Measurements from ENCODE around the gene DLGAP5.

The DLGAP5 gene

DNA sequence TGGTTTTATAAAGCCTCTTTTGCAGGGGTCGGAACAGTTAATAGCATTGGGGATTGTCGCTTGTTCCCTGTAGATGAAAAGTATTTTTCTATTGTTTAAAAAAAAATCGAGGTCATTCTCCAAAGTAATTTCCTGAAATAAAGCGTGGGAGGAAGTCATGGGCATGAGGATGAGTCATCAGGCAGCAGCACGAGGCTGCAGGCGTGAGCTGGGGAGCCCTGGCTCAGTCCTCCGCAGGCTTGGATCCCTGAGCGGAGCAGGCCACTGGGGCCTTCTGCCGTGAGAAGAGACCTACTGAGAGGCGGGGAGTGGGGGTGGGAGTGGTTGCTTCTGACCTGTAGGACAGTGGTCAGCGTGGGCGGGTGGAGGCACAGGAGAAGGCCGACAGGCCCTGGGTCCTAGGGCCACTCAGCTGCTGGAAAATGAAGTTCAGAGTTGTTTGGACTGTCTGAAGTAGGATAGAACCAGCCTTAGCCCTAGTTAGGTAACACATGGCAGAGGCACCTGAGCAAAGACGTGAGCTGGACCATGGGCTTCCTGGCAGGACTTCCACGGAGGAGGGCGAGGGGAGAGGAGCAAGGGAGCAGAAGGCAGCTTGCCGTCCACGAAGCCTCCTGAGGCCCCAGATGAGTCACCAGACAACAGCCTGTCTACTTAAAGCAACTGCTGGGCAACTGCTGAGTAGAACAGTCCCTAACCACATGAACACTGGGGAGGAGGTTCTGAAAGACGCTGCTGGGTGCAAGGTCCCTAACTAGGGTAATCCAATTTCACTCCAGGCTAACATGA is 83.4 kb downstream of the DLGAP5 start:
- peak; percentile 96 for DNase-seq

DNA sequence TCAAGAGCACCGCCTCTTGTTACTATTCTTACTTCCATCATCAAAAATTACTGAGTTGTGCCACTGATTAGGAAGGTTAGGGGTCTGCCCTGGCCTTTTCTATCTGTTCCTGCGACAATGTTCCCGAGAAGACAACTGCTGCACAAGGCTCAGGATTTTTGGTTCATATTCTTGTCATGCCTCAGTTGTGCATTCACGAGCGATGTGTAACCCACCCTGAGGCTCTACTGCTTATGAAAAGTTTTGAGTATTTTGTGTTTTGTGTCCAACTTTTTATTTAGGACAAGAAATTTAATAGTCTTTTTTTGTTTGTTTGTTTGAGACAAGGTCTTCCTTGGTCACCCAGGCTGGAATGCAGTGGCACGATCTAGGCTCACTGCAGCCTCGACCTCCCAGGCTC is 85.4 kb downstream of the DLGAP5 start:
- DNase-seq: no peak

DNA sequence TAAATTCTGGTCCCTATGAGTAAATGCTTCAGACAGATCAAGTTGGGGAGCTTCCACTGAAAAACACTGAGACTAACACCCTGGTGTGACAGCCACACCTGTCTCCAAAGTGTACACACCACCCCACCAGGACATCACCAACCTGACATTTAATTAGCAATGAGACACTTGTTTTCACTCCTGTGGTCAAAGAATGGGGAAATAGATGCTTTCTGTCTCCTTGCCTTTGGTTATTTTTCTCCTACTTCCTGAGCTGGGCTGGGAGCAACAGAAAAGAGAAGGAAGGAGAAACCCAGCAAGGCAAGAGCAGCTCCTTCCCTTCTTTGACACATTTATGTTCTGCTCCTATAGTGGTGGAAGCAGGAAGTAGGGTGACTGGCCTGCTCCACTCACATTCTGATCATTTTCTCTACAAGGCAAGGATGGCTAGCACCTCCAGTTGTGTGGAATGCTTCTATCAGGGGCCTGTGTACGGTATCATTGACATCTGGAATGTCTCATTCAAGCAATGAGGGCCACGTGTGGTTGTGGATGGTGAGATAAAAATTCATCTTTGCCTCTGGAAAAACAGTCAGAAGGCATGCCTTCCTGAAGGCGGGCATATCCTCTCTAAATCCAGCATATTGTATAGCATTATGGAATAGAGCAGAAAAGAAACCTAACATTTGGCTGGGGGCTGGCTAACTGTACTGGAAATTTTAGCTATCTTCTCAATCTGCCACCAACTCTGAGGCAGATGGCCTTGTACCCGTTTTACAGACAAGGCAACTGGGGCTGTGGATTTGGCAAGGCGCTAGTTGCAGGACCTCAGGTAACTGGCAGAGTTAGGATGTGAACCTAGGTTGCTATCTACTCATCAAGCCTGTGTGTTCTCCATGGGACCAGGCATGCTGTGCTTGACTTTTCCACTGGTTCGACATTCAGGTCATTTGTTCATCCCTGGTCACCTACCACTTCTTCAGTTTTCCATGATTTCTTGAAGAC is 87.1 kb downstream of the DLGAP5 start:
- DNase-seq: peak; percentile 79

DNA sequence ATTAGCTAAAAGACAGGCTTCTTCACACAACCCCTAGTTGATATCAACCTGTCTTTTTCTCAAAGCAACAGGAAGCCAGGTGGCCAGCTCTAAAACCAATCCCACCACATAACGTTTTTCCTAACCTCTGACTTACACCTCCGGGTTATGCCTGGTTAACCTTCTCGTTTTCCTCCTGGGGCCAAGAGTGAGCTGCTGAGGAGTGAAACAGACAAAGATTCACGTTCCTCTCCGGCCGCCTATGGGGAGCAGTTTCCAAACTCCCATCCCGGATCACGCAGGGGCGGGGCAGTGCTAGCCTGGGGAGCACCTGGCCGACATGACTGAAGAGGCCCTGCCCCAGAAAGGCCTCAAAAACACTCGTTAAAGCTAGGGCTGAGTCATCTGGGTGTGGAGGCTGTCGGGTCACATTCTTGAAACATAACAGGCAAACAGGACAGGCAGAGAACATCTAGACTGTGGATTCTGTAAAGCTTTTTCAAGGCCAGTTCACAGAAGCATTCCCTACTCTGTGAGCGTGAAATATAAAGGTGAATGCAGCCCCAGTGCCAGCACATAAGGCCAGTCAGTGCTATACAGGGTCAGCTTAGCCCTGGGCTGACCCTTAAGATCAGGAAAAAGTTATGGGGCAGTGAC is 88.3 kb downstream of the DLGAP5 start:
- DNase-seq: peak; percentile 70

DNA sequence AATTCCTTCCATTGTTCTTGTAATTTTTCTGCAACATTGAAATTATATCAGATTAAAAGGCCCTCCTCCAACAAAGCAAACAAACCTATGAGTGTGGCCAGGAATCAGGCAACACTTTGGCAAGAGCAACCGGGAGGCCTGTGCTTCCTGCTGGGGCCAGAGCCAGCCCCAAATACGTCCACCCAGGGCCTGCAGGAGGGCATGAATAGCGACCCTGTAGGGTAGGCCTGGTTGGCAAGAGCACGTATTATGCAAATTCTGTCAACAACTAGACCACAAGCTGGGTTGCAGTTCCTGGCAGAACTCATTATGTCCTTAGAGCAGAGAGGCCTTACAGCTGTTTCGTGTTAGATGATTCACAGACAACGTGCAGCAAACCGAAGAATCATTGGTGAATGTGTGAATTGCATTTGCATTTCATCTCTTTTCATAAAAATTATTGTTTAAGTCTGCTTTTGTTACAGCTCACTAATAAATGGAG is 89.2 kb downstream of the DLGAP5 start:
- peak; percentile 91 for DNase-seq

DNA sequence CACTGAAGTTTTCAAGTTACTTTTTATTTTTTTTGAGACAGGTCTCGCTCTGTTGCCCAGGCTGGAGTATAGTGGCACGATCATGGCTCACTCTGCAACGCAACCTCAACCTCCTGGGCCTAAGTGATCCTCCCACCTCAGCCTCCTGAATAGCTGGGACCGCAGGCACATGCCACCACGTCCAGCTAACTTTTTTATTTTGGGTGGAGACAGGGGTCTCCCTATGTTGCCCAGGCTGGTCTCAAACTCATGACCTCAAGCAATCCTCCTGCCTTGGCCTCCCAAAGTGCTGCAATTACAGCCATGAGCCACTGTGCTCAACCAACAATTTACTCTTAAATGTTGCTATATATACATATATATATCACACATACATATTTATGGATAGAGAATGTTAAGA is 89.7 kb downstream of the DLGAP5 start:
- DNase-seq: no peak

DNA sequence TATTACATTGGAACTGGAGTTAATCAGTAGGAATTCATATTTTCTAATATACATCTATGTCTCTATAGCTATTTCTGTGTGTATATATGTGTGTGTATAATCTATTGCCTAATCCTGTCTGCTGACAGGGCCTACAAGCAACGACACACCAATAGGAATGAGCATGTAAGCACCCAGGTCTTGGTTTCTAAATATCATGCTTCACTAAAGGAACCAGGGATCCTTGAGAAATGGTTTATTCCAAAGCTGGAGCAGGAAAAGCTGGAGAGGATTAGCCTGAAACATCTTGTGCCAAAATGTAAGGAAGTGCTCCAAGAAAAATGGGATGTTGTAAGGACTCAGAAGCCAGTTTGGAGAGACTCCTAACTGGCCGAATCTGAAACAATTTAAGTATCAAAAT is 91.6 kb downstream of the DLGAP5 start:
- peak; percentile 68 for DNase-seq

DNA sequence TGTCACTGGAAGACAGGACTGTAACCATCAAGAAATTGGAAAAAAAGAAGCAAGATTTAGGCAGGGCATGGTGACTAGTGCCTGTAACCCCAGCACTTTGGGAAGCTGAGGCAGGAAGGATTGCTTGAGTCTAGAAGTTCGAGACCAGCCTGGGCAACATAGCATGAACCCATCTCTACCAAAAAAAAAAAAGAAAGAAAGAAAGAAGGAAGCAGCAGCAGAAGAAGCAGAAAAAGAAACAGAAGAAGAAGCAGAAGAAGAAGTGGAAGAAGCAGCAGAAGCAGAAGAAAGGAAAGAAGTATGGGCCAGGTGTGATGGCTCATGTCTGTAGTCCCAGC is 92.9 kb downstream of the DLGAP5 start:
- no peak for DNase-seq

Measured in inflammatory macrophage treated with lipopolysaccharide for 4 hours (primary cell).